ENCODE results near the gene ATP11C. TPM values are rescaled to one million over a fixed set of nuclear protein-coding genes. Genes with fewer than 3 reads are reported as not detected.

ATP11C gene
- polyA plus RNA-seq, 3 donors, result 1.6 to 6.7 (median 2.5) TPM

- Histone ChIP-seq H3K4me1 (ENCODE audit: control insufficient read depth in 1 of 2, insufficient read depth in 2 of 2, low read length in 2 of 2) (peaks cover 3 to 10% of the 10 kb centered on the region in 2 donors), H3K4me2 (replicated peaks; ENCODE audit: extremely low read depth, low read length, poor library complexity, severe bottlenecking) (no peak overlapping the region), H3K27ac (ENCODE audit: low read depth in 1 of 2, low read length in 2 of 2) (no peak overlapping the region), H3K9me3 (replicated peaks in 1 of 2; ENCODE audit: control insufficient read depth in 1 of 2, insufficient read depth in 1 of 2, low read length in 2 of 2) (no peaks in the 10 kb centered on the region), H3K4me3 (replicated peaks in 1 of 3; ENCODE audit: low read depth in 2 of 3, low read length in 3 of 3) (no peak overlapping the region), H2AFZ (ENCODE audit: insufficient read depth, low read depth, low read length, poor library complexity, severe bottlenecking) (no peak overlapping the region), H3K79me2 (ENCODE audit: insufficient read depth, low read length) (no peaks in the 10 kb centered on the region), H3K27me3 (ENCODE audit: control insufficient read depth in 2 of 2, insufficient read depth in 2 of 2, low read length in 2 of 2) (no peaks in the 10 kb centered on the region), H3K36me3 (replicated peaks in 1 of 2; ENCODE audit: control insufficient read depth in 1 of 2, insufficient read depth in 2 of 2, low read length in 2 of 2) (no peaks in the 10 kb centered on the region), H3K9ac (ENCODE audit: insufficient read depth, low read length, poor library complexity, severe bottlenecking) (no peak overlapping the region), H4K20me1 (ENCODE audit: insufficient read depth, low read length) (no peaks in the 10 kb centered on the region)
- WGBS (ENCODE audit: insufficient coverage), result no CpG with 5 or more reads among the region's 6 CpGs
- Mint-ChIP-seq H3K4me1 (peaks cover 22% of the 10 kb centered on the region), H3K27ac (no peak overlapping the region), H3K4me3 (no peak overlapping the region), H3K27me3 (ENCODE audit: low read depth in 3 of 3) (no peaks in the 10 kb centered on the region), H3K36me3 (peaks cover under 1% of the 10 kb centered on the region in 2 donors), H3K9me3 (no peaks in the 10 kb centered on the region)
- DNase-seq, result peak in 1 of 3 donors; percentile 8
- intact Hi-C loops (cut with micrococcal nuclease), result no loop called here
- TF ChIP-seq, protein P1, sequence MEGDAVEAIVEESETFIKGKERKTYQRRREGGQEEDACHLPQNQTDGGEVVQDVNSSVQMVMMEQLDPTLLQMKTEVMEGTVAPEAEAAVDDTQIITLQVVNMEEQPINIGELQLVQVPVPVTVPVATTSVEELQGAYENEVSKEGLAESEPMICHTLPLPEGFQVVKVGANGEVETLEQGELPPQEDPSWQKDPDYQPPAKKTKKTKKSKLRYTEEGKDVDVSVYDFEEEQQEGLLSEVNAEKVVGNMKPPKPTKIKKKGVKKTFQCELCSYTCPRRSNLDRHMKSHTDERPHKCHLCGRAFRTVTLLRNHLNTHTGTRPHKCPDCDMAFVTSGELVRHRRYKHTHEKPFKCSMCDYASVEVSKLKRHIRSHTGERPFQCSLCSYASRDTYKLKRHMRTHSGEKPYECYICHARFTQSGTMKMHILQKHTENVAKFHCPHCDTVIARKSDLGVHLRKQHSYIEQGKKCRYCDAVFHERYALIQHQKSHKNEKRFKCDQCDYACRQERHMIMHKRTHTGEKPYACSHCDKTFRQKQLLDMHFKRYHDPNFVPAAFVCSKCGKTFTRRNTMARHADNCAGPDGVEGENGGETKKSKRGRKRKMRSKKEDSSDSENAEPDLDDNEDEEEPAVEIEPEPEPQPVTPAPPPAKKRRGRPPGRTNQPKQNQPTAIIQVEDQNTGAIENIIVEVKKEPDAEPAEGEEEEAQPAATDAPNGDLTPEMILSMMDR (IDR thresholded peaks at IDR 0.05), result no peak
These were observed 109.0 kb downstream of the ATP11C start for GRCh38 chrX:139823806-139824205.

GRCh38 chrX:139820358-139820984, 112.4 kb downstream of the ATP11C start:
- intact Hi-C loops (cut with micrococcal nuclease), result no loop called here
- H3K4me2 ChIP-seq (replicated peaks; ENCODE audit: extremely low read depth, low read length, poor library complexity, severe bottlenecking), result no peak overlapping the region
- DNase-seq, result no peak

More at GRCh38 chrX:139820358-139820984, 112.4 kb downstream of the ATP11C start:
- Mint-ChIP-seq H3K4me3 (no peak overlapping the region), H3K27ac (no peak overlapping the region), H3K27me3 (ENCODE audit: low read depth in 3 of 3) (no peaks in the 10 kb centered on the region), H3K36me3 (peaks cover 14 to 24% of the 10 kb centered on the region in 2 donors), H3K9me3 (peaks cover 0 to 2% (median 0%) of the 10 kb centered on the region in 7 donors), H3K4me1 (peaks cover 9% of the 10 kb centered on the region)
- WGBS (ENCODE audit: insufficient coverage), result no CpG with 5 or more reads among the region's 7 CpGs
- H2AFZ ChIP-seq (ENCODE audit: insufficient read depth, low read depth, low read length, poor library complexity, severe bottlenecking), result no peak overlapping the region
- no peak overlapping the region for H3K9ac ChIP-seq (ENCODE audit: insufficient read depth, low read length, poor library complexity, severe bottlenecking)
- peaks cover 6 to 19% of the 10 kb centered on the region in 2 donors for H3K36me3 ChIP-seq (replicated peaks in 1 of 2; ENCODE audit: control insufficient read depth in 1 of 2, insufficient read depth in 2 of 2, low read length in 2 of 2)
- H3K4me3 ChIP-seq (replicated peaks in 1 of 3; ENCODE audit: low read depth in 2 of 3, low read length in 3 of 3), result no peak overlapping the region
- H3K27ac ChIP-seq (ENCODE audit: low read depth in 1 of 2, low read length in 2 of 2), result no peak overlapping the region
- TF ChIP-seq, protein P1 (IDR thresholded peaks at IDR 0.05), result no peak
- no peaks in the 10 kb centered on the region for H3K79me2 ChIP-seq (ENCODE audit: insufficient read depth, low read length)
- peaks cover 3 to 7% of the 10 kb centered on the region in 2 donors for H3K4me1 ChIP-seq (ENCODE audit: control insufficient read depth in 1 of 2, insufficient read depth in 2 of 2, low read length in 2 of 2)
- no peaks in the 10 kb centered on the region for H3K27me3 ChIP-seq (ENCODE audit: control insufficient read depth in 2 of 2, insufficient read depth in 2 of 2, low read length in 2 of 2)
- no peaks in the 10 kb centered on the region for H3K9me3 ChIP-seq (replicated peaks in 1 of 2; ENCODE audit: control insufficient read depth in 1 of 2, insufficient read depth in 1 of 2, low read length in 2 of 2)
- no peaks in the 10 kb centered on the region for H4K20me1 ChIP-seq (ENCODE audit: insufficient read depth, low read length)
